IMR-90 (cell line): ENCODE data around the gene C11orf58. TPM values are rescaled to one million over a fixed set of nuclear protein-coding genes. Genes with fewer than 3 reads are reported as not detected.

Source experiments
- ATAC-seq: fragments of 200-7000 bp; cut with Tn5 transposase; 2 replicates; pipeline ENCODE4 v1.9.1; 2020; ENCODE audit warnings: low read depth, mild to moderate bottlenecking, moderate library complexity
- BruUV-seq: library from RNA; stranded (reverse); fragments of 400-500 nt; replicated peaks from 2 replicates; lab custom pipeline; 2021; lab: Mats Ljungman, UMichigan
- CTCF ChIA-PET: fragments of 300-600 bp; formaldehyde crosslinking; extraction: SDS; loops from one replicate; lab custom pipeline; 2021; ENCODE audit warnings: antibody characterized with exemption; lab: Yijun Ruan, JAX
- POLR2A ChIA-PET: fragments of 300-600 bp; sonication (Branson Sonifier 250); formaldehyde crosslinking; loops from one replicate; lab custom pipeline; 2022; ENCODE audit warnings: antibody characterized with exemption; ENCODE audit not compliant: unreplicated experiment; lab: Charles Lee
- DNase-seq: peaks from one replicate; pipeline ENCODE4 v3.0.0; 2013
- H2AFZ ChIP-seq: replicated peaks from 2 replicates; pipeline ENCODE3; 2013; ENCODE audit warnings: low read length, mild to moderate bottlenecking; ENCODE audit not compliant: poor library complexity
- H2AK5ac ChIP-seq: 2 replicates; pipeline ENCODE4 v1.6.1; 2013; ENCODE audit warnings: low read depth, low read length, inconsistent platforms
- H2AK9ac ChIP-seq: replicated peaks from 2 replicates; pipeline ENCODE3; 2013; ENCODE audit warnings: mild to moderate bottlenecking, low read depth, low read length, moderate library complexity; ENCODE audit not compliant: poor library complexity
- H2BK120ac ChIP-seq: 2 replicates; pipeline ENCODE4 v1.6.1; 2013; ENCODE audit warnings: low read depth, low read length, inconsistent platforms
- H2BK15ac ChIP-seq: 3 replicates; pipeline ENCODE4 v1.6.1; 2013; ENCODE audit warnings: low read depth, low read length, inconsistent platforms
- H2BK20ac ChIP-seq: 2 replicates; pipeline ENCODE4 v1.6.1; 2013; ENCODE audit warnings: low read depth, mild to moderate bottlenecking, inconsistent platforms, low read length, moderate library complexity
- H2BK5ac ChIP-seq: 2 replicates; pipeline ENCODE4 v1.6.1; 2013; ENCODE audit warnings: mild to moderate bottlenecking, low read depth, low read length, inconsistent platforms; ENCODE audit not compliant: poor library complexity, severe bottlenecking
- H3K14ac ChIP-seq: replicated peaks from 2 replicates; pipeline ENCODE4 v1.6.1; 2013; ENCODE audit warnings: low read depth, low read length, inconsistent platforms
- H3K18ac ChIP-seq: 2 replicates; pipeline ENCODE4 v1.6.1; 2013; ENCODE audit warnings: low read depth, low read length, control low read depth
- H3K23ac ChIP-seq: 2 replicates; pipeline ENCODE4 v1.6.1; 2013; ENCODE audit warnings: low read depth, low read length, inconsistent platforms
- H3K27ac ChIP-seq: 2 replicates; pipeline ENCODE4 v1.5.1; 2013; ENCODE audit warnings: mild to moderate bottlenecking, control low read depth, low read length; ENCODE audit not compliant: insufficient read depth
- H3K27me3 ChIP-seq: 2 replicates; pipeline ENCODE4 v1.6.1; 2013; ENCODE audit warnings: low read length; ENCODE audit not compliant: control insufficient read depth, insufficient read depth
- H3K36me3 ChIP-seq: 2 replicates; pipeline ENCODE4 v1.6.1; 2013; ENCODE audit warnings: low read length, mixed read lengths; ENCODE audit not compliant: control insufficient read depth, insufficient read depth
- H3K4ac ChIP-seq: 2 replicates; pipeline ENCODE4 v1.6.1; 2013; ENCODE audit warnings: low read depth, low read length, inconsistent platforms
- H3K4me1 ChIP-seq: 2 replicates; pipeline ENCODE4 v1.6.1; 2013; ENCODE audit warnings: low read length, mixed read lengths; ENCODE audit not compliant: control insufficient read depth, insufficient read depth
- H3K4me2 ChIP-seq: 2 replicates; pipeline ENCODE4 v1.6.1; 2013; ENCODE audit warnings: low read depth, mild to moderate bottlenecking, control low read depth, low read length, moderate library complexity
- H3K4me3 ChIP-seq: 2 replicates; pipeline ENCODE4 v1.5.1; 2013; ENCODE audit warnings: low read depth, mild to moderate bottlenecking, control low read depth, low read length, moderate library complexity; ENCODE audit not compliant: insufficient read depth
- H3K56ac ChIP-seq: 2 replicates; pipeline ENCODE4 v1.6.1; 2013; ENCODE audit warnings: low read length, inconsistent platforms; ENCODE audit not compliant: insufficient read depth; ENCODE audit errors: extremely low read depth
- H3K79me1 ChIP-seq, 2 experiments: 2 replicates each; pipeline ENCODE4 v1.6.1; 2013; ENCODE audit warnings: low read length in 2 of 2, inconsistent platforms in 1 of 2, low read depth in 1 of 2
- H3K9ac ChIP-seq: 2 replicates; pipeline ENCODE4 v1.6.1; 2013; ENCODE audit warnings: low read depth, low read length, control low read depth
- H3K9me1 ChIP-seq: 2 replicates; pipeline ENCODE4 v1.6.1; 2013; ENCODE audit warnings: low read length, inconsistent platforms; ENCODE audit not compliant: insufficient read depth
- H3K9me3 ChIP-seq: 2 replicates; pipeline ENCODE4 v1.6.1; 2013; ENCODE audit warnings: low read length; ENCODE audit not compliant: control insufficient read depth, insufficient read depth
- H4K20me1 ChIP-seq: 2 replicates; pipeline ENCODE4 v1.6.1; 2013; ENCODE audit warnings: low read length, inconsistent platforms; ENCODE audit not compliant: insufficient read depth
- H4K5ac ChIP-seq: 2 replicates; pipeline ENCODE4 v1.6.1; 2013; ENCODE audit warnings: mild to moderate bottlenecking, low read depth, low read length, control low read depth
- H4K8ac ChIP-seq, 2 experiments: 2 replicates each; pipeline ENCODE4 v1.6.1; 2013; ENCODE audit warnings: low read depth in 2 of 2, low read length in 2 of 2, control low read depth in 1 of 2, inconsistent platforms in 1 of 2
- H4K91ac ChIP-seq: 2 replicates; pipeline ENCODE4 v1.6.1; 2013; ENCODE audit warnings: low read depth, low read length, inconsistent platforms; ENCODE audit not compliant: insufficient read depth
- BHLHE40 ChIP-seq: fragments of 150-350 bp; IDR thresholded peaks from 2 replicates; pipeline ENCODE4 v1.6.1; 2016; ENCODE audit warnings: mild to moderate bottlenecking, low read depth, low read length
- CEBPB ChIP-seq: IDR thresholded peaks from 2 replicates; pipeline ENCODE4 v1.6.1; 2012; ENCODE audit warnings: low read depth, low read length, improper control_type of control experiment
- CHD1 ChIP-seq: IDR thresholded peaks from 2 replicates; pipeline ENCODE4 v1.6.1; 2012; ENCODE audit warnings: low read depth, low read length, improper control_type of control experiment
- CTCF ChIP-seq: conservative IDR thresholded peaks from 2 replicates; pipeline ENCODE4 v1.5.1; 2012; ENCODE audit warnings: mild to moderate bottlenecking, low read depth, low read length, improper control_type of control experiment
- FOS ChIP-seq: fragments of 150-350 bp; IDR thresholded peaks from 2 replicates; pipeline ENCODE4 v1.6.1; 2016; ENCODE audit warnings: low read depth, low read length
- MAFK ChIP-seq: IDR thresholded peaks from 2 replicates; pipeline ENCODE4 v1.6.1; 2012; ENCODE audit warnings: low read depth, low read length, improper control_type of control experiment
- MAZ ChIP-seq: IDR thresholded peaks from 2 replicates; pipeline ENCODE4 v1.6.1; 2012; ENCODE audit warnings: low read depth, mild to moderate bottlenecking, low read length, improper control_type of control experiment, moderate library complexity, borderline replicate concordance
- MXI1 ChIP-seq: IDR thresholded peaks from 2 replicates; pipeline ENCODE4 v1.6.1; 2012; ENCODE audit warnings: low read depth, mild to moderate bottlenecking, low read length, moderate library complexity, borderline replicate concordance
- NFE2L2 ChIP-seq: fragments of 150-350 bp; IDR thresholded peaks from 2 replicates; pipeline ENCODE4 v1.6.1; 2016; ENCODE audit warnings: low read depth, mild to moderate bottlenecking, low read length
- POLR2A ChIP-seq: IDR thresholded peaks from 2 replicates; pipeline ENCODE4 v1.6.1; 2012; ENCODE audit warnings: mild to moderate bottlenecking, low read depth, low read length
- RAD21 ChIP-seq: IDR thresholded peaks from 2 replicates; pipeline ENCODE4 v1.6.1; 2012; ENCODE audit warnings: low read length, improper control_type of control experiment
- RCOR1 ChIP-seq: IDR thresholded peaks from 2 replicates; pipeline ENCODE4 v1.6.1; 2012; ENCODE audit warnings: mild to moderate bottlenecking, low read length, improper control_type of control experiment; ENCODE audit not compliant: insufficient replicate concordance
- RFX5 ChIP-seq: IDR thresholded peaks from 2 replicates; pipeline ENCODE4 v1.8.0; 2012; ENCODE audit warnings: low read depth, mild to moderate bottlenecking, low read length, moderate library complexity
- SMC3 ChIP-seq: fragments of 150-350 bp; IDR thresholded peaks from 2 replicates; pipeline ENCODE4 v1.6.1; 2016; ENCODE audit warnings: low read depth, mild to moderate bottlenecking, antibody characterized with exemption, low read length, moderate library complexity
- WGBS, 2 experiments: methylation state at CpG; one replicate each; pipeline versions ENCODE4 v1.1.5 to v1.1.7; 2013; ENCODE audit warnings: missing lambda C conversion rate in 2 of 2; ENCODE audit not compliant: insufficient read length in 1 of 2; ENCODE audit errors: extremely low coverage in 2 of 2; 5-methylcytosine and 5-hydroxymethylcytosine counted together
- dilution Hi-C: fragments of 300-500 bp; cut with HindIII; formaldehyde crosslinking; loops from one replicate; pipeline ENCODE4 v1.14.3; 2018; ENCODE audit warnings: low sequenced_read_pairs; ENCODE audit not compliant: unreplicated experiment
- in situ Hi-C: fragments of 300-500 bp; cut with MboI; formaldehyde crosslinking; loops from 3 replicates; pipeline ENCODE4 v1.14.3; 2019; ENCODE audit warnings: low sequenced_read_pairs, inconsistent platforms, mixed read lengths
- intact Hi-C: fragments of 100-400 bp; cut with micrococcal nuclease; formaldehyde crosslinking; loops from 2 replicates; pipeline ENCODE4 v1.10.0; 2022
- polyA plus RNA-seq, 3 experiments: library from polyadenylated mRNA; depleted of rRNA; stranded (reverse); fragments of >200 nt; gene quantifications; 2 replicates each; pipeline ENCODE4 v1.2.3, GENCODE V29; 2012; ENCODE audit warnings: low replicate concordance in 1 of 3
- total RNA-seq: library from RNA; depleted of rRNA; stranded (reverse); fragments of >200 nt; gene quantifications from 2 replicates; pipeline ENCODE4 v1.2.3, GENCODE V29; 2012
- TF ChIP-seq, protein P1 (sequence below): fragments of 150-350 bp; IDR thresholded peaks from 2 replicates; pipeline ENCODE4 v1.6.1; 2016; ENCODE audit warnings: low read depth, mild to moderate bottlenecking, low read length, moderate library complexity, borderline replicate concordance
- TF ChIP-seq, protein P2 (sequence below): fragments of 150-350 bp; IDR thresholded peaks from 2 replicates; pipeline ENCODE4 v1.6.1; 2017; ENCODE audit warnings: mild to moderate bottlenecking, antibody characterized with exemption, low read length, low read depth

Gene C11orf58
- total and polyA plus RNA-seq, 2 of the 4 experiments (the other 2 are of a cell fraction), result 53.8 to 67.8 TPM

- no peak overlapping the region for H4K5ac ChIP-seq
- ChIA-PET CTCF (interaction anchor here (0.7 to 1.2 kb wide), 2 partner anchors 10 to 22 kb away, joined by 3 read pairs; no protein-coding TSS in a partner anchor), POLR2A (no interaction called here)
- dilution Hi-C loops (no loop called here), intact Hi-C loops (loop anchor here (10.0 kb wide), 1 partner anchor 721 kb away; no protein-coding TSS in a partner anchor), in situ Hi-C loops (loop anchor here (10.0 kb wide), 1 partner anchor 281 kb away; no protein-coding TSS in a partner anchor)
- no peaks in the 10 kb centered on the region for H3K9me3 ChIP-seq
- H3K56ac ChIP-seq, result no peak overlapping the region
- H3K4me3 ChIP-seq, result no peak overlapping the region
- H2AK9ac ChIP-seq, result no peak overlapping the region
- H3K23ac ChIP-seq, result no peak overlapping the region
- H2BK20ac ChIP-seq, result no peak overlapping the region
- no peak overlapping the region for H2AFZ ChIP-seq
- H3K9ac ChIP-seq, result no peak overlapping the region
- H4K8ac ChIP-seq, result no peak overlapping the region
- H3K18ac ChIP-seq, result no peak overlapping the region
- H3K4ac ChIP-seq, result no peak overlapping the region
- no peaks in the 10 kb centered on the region; the same call in 1 of the 2 replicates for H3K9me1 ChIP-seq
- no peaks in the 10 kb centered on the region for H3K79me1 ChIP-seq
- no peaks in the 10 kb centered on the region for H4K20me1 ChIP-seq
- WGBS, 2 experiments, result 100% methylated on average over 1 of the region's 2 CpGs; no CpG with 5 or more reads in 1 of the 2 experiments
- ATAC-seq (no peak), DNase-seq (no peak)
- no peak overlapping the region for H3K14ac ChIP-seq
- H2AK5ac ChIP-seq, result no peak overlapping the region
- no TSS peak for BruUV-seq
- TF ChIP-seq NFE2L2 (no peak), BHLHE40 (no peak), SMC3 (no peak), MAZ (no peak), POLR2A (no peak), RCOR1 (no peak), CHD1 (no peak), CEBPB (no peak), MXI1 (no peak), MAFK (no peak), RAD21 (no peak), RFX5 (no peak), FOS (no peak), CTCF (no peak)
- TF ChIP-seq, protein P1, sequence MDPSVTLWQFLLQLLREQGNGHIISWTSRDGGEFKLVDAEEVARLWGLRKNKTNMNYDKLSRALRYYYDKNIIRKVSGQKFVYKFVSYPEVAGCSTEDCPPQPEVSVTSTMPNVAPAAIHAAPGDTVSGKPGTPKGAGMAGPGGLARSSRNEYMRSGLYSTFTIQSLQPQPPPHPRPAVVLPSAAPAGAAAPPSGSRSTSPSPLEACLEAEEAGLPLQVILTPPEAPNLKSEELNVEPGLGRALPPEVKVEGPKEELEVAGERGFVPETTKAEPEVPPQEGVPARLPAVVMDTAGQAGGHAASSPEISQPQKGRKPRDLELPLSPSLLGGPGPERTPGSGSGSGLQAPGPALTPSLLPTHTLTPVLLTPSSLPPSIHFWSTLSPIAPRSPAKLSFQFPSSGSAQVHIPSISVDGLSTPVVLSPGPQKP, result no peak
- TF ChIP-seq, protein P2, sequence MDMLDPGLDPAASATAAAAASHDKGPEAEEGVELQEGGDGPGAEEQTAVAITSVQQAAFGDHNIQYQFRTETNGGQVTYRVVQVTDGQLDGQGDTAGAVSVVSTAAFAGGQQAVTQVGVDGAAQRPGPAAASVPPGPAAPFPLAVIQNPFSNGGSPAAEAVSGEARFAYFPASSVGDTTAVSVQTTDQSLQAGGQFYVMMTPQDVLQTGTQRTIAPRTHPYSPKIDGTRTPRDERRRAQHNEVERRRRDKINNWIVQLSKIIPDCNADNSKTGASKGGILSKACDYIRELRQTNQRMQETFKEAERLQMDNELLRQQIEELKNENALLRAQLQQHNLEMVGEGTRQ, result no peak
- H2BK15ac ChIP-seq, result no peak overlapping the region
- no peak overlapping the region for H2BK120ac ChIP-seq
- H2BK5ac ChIP-seq, result no peak overlapping the region
- no peaks in the 10 kb centered on the region for H3K4me1 ChIP-seq
- no peak overlapping the region for H3K4me2 ChIP-seq
- no peaks in the 10 kb centered on the region for H3K36me3 ChIP-seq
- H4K91ac ChIP-seq, result no peak overlapping the region
- no peaks in the 10 kb centered on the region; the same call in 1 of the 2 replicates for H3K27me3 ChIP-seq
- H3K27ac ChIP-seq, result no peak overlapping the region
Observed at GRCh38 chr11:16784097-16784496, 45.6 kb downstream of the C11orf58 start.
